ENCODE results near the gene ECHDC1. TPM values are rescaled to one million over a fixed set of nuclear protein-coding genes. Genes with fewer than 3 reads are reported as not detected.

Gene ECHDC1
- total RNA-seq, 1 donor from 2014 or later, result 66.3 TPM

- TF ChIP-seq CTCF (IDR thresholded peaks at IDR 0.05; ENCODE audit: insufficient read depth, low read length, poor library complexity, severe bottlenecking), result no peak
Measured at GRCh38 chr6:127383988-127384387, 40.6 kb upstream of the ECHDC1 start.

GRCh38 chr6:127382413-127382812 is 39.0 kb upstream of the ECHDC1 start:
- no peak for TF ChIP-seq CTCF (IDR thresholded peaks at IDR 0.05; ENCODE audit: insufficient read depth, low read length, poor library complexity, severe bottlenecking)
- H3K36me3 ChIP-seq (ENCODE audit: control insufficient read depth, insufficient read depth, low read length), result no peaks in the 10 kb centered on the region
- DNase-seq (ENCODE audit: low read depth), result no peak
- H3K4me3 ChIP-seq (ENCODE audit: low read depth, low read length), result no peak overlapping the region
- H3K27me3 ChIP-seq (ENCODE audit: control insufficient read depth, insufficient read depth, low read length), result no peaks in the 10 kb centered on the region

More at GRCh38 chr6:127383988-127384387, 40.6 kb upstream of the ECHDC1 start:
- no peaks in the 10 kb centered on the region for H3K27me3 ChIP-seq (ENCODE audit: control insufficient read depth, insufficient read depth, low read length)
- no peak for DNase-seq (ENCODE audit: low read depth)
- no peak overlapping the region for H3K4me3 ChIP-seq (ENCODE audit: low read depth, low read length)
- H3K36me3 ChIP-seq (ENCODE audit: control insufficient read depth, insufficient read depth, low read length), result no peaks in the 10 kb centered on the region

GRCh38 chr6:127381384-127381783 is 38.0 kb upstream of the ECHDC1 start:
- TF ChIP-seq CTCF (IDR thresholded peaks at IDR 0.05; ENCODE audit: insufficient read depth, low read length, poor library complexity, severe bottlenecking), result no peak
- Histone ChIP-seq H3K4me3 (ENCODE audit: low read depth, low read length) (no peak overlapping the region), H3K36me3 (ENCODE audit: control insufficient read depth, insufficient read depth, low read length) (no peaks in the 10 kb centered on the region), H3K27me3 (ENCODE audit: control insufficient read depth, insufficient read depth, low read length) (no peaks in the 10 kb centered on the region)
- DNase-seq (ENCODE audit: low read depth), result no peak

GRCh38 chr6:127376685-127377084 is 33.3 kb upstream of the ECHDC1 start:
- Histone ChIP-seq H3K27me3 (ENCODE audit: control insufficient read depth, insufficient read depth, low read length) (no peaks in the 10 kb centered on the region), H3K4me3 (ENCODE audit: low read depth, low read length) (no peak overlapping the region), H3K36me3 (ENCODE audit: control insufficient read depth, insufficient read depth, low read length) (no peaks in the 10 kb centered on the region)
- no peak for DNase-seq (ENCODE audit: low read depth)
- TF ChIP-seq CTCF (IDR thresholded peaks at IDR 0.05; ENCODE audit: insufficient read depth, low read length, poor library complexity, severe bottlenecking), result no peak

- Histone ChIP-seq H3K27me3 (ENCODE audit: control insufficient read depth, insufficient read depth, low read length) (no peaks in the 10 kb centered on the region), H3K4me3 (ENCODE audit: low read depth, low read length) (no peak overlapping the region), H3K36me3 (ENCODE audit: control insufficient read depth, insufficient read depth, low read length) (no peaks in the 10 kb centered on the region)
- no peak for TF ChIP-seq CTCF (IDR thresholded peaks at IDR 0.05; ENCODE audit: insufficient read depth, low read length, poor library complexity, severe bottlenecking)
- no peak for DNase-seq (ENCODE audit: low read depth)
Measured at GRCh38 chr6:127367023-127367375, 23.6 kb upstream of the ECHDC1 start.

- no peak overlapping the region for H3K4me3 ChIP-seq (ENCODE audit: low read depth, low read length)
- no peaks in the 10 kb centered on the region for H3K36me3 ChIP-seq (ENCODE audit: control insufficient read depth, insufficient read depth, low read length)
- no peaks in the 10 kb centered on the region for H3K27me3 ChIP-seq (ENCODE audit: control insufficient read depth, insufficient read depth, low read length)
- no peak for TF ChIP-seq CTCF (IDR thresholded peaks at IDR 0.05; ENCODE audit: insufficient read depth, low read length, poor library complexity, severe bottlenecking)
- DNase-seq (ENCODE audit: low read depth), result peak; percentile 90
Measured at GRCh38 chr6:127366282-127367022, 23.0 kb upstream of the ECHDC1 start.

Measured in kidney epithelial cell (primary cell).